DND-41 (cell line): ENCODE data around the gene PPP1R12C.
"Not testable (repeated sequence)": the region's sequence is repeated elsewhere in the genome, so short reads cannot be mapped to it uniquely, and the experiment has no call there.

Experiments
- EZH2 ChIP-seq: IDR thresholded peaks from 3 replicates; pipeline ENCODE4 v1.6.1; 2012; ENCODE audit warnings: borderline replicate concordance, low read depth, mild to moderate bottlenecking, moderate library complexity, low read length, inconsistent platforms; ENCODE audit not compliant: severe bottlenecking
- TF ChIP-seq, protein P1 (sequence below): IDR thresholded peaks from 2 replicates; pipeline ENCODE4 v1.5.1; 2012; ENCODE audit warnings: borderline replicate concordance, low read length, moderate library complexity, mild to moderate bottlenecking; ENCODE audit not compliant: poor library complexity, severe bottlenecking; ENCODE audit errors: extremely low read depth

DNA sequence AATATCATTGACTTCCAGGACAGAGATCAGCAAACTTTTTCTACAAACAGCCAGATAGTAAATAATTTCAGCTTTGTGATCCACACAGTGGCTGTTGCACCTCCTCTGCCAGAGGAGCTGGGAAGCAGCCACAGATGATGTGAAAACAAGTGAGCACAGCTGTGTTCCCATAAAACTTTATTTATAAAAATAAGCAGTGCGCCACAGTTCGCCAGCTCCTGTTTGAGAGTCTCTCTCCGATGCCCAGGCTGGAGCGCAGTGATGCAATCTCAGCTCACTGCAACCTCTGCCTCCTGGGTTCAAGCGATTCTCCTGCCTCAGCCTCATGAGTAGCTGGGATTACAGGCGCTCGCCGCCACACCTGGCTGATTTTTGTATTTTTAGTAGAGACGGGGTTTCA is 51.9 kb downstream of the PPP1R12C start:
- TF ChIP-seq, protein P1, sequence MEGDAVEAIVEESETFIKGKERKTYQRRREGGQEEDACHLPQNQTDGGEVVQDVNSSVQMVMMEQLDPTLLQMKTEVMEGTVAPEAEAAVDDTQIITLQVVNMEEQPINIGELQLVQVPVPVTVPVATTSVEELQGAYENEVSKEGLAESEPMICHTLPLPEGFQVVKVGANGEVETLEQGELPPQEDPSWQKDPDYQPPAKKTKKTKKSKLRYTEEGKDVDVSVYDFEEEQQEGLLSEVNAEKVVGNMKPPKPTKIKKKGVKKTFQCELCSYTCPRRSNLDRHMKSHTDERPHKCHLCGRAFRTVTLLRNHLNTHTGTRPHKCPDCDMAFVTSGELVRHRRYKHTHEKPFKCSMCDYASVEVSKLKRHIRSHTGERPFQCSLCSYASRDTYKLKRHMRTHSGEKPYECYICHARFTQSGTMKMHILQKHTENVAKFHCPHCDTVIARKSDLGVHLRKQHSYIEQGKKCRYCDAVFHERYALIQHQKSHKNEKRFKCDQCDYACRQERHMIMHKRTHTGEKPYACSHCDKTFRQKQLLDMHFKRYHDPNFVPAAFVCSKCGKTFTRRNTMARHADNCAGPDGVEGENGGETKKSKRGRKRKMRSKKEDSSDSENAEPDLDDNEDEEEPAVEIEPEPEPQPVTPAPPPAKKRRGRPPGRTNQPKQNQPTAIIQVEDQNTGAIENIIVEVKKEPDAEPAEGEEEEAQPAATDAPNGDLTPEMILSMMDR: not testable (repeated sequence)
- TF ChIP-seq EZH2: not testable (repeated sequence)
